IMR-90 (cell line): ENCODE measurements around the gene HERC3. TPM values are rescaled to one million over a fixed set of nuclear protein-coding genes. Genes with fewer than 3 reads are reported as not detected.

ENCODE experiments used
- ATAC-seq: fragments of 200-7000 bp; cut with Tn5 transposase; 2 replicates; pipeline ENCODE4 v1.9.1; 2020; ENCODE audit warnings: low read depth, mild to moderate bottlenecking, moderate library complexity
- BruUV-seq: library from RNA; stranded (reverse); fragments of 400-500 nt; replicated peaks from 2 replicates; lab custom pipeline; 2021; lab: Mats Ljungman, UMichigan
- CTCF ChIA-PET: fragments of 300-600 bp; formaldehyde crosslinking; extraction: SDS; loops from one replicate; lab custom pipeline; 2021; ENCODE audit warnings: antibody characterized with exemption; lab: Yijun Ruan, JAX
- POLR2A ChIA-PET: fragments of 300-600 bp; sonication (Branson Sonifier 250); formaldehyde crosslinking; loops from one replicate; lab custom pipeline; 2022; ENCODE audit warnings: antibody characterized with exemption; ENCODE audit not compliant: unreplicated experiment; lab: Charles Lee
- DNase-seq: peaks from one replicate; pipeline ENCODE4 v3.0.0; 2013
- H2AFZ ChIP-seq: replicated peaks from 2 replicates; pipeline ENCODE3; 2013; ENCODE audit warnings: low read length, mild to moderate bottlenecking; ENCODE audit not compliant: poor library complexity
- H2AK5ac ChIP-seq: 2 replicates; pipeline ENCODE4 v1.6.1; 2013; ENCODE audit warnings: low read depth, low read length, inconsistent platforms
- H2AK9ac ChIP-seq: replicated peaks from 2 replicates; pipeline ENCODE3; 2013; ENCODE audit warnings: mild to moderate bottlenecking, low read depth, low read length, moderate library complexity; ENCODE audit not compliant: poor library complexity
- H2BK120ac ChIP-seq: 2 replicates; pipeline ENCODE4 v1.6.1; 2013; ENCODE audit warnings: low read depth, low read length, inconsistent platforms
- H2BK15ac ChIP-seq: 3 replicates; pipeline ENCODE4 v1.6.1; 2013; ENCODE audit warnings: low read depth, low read length, inconsistent platforms
- H2BK20ac ChIP-seq: 2 replicates; pipeline ENCODE4 v1.6.1; 2013; ENCODE audit warnings: low read depth, mild to moderate bottlenecking, inconsistent platforms, low read length, moderate library complexity
- H2BK5ac ChIP-seq: 2 replicates; pipeline ENCODE4 v1.6.1; 2013; ENCODE audit warnings: mild to moderate bottlenecking, low read depth, low read length, inconsistent platforms; ENCODE audit not compliant: poor library complexity, severe bottlenecking
- H3K14ac ChIP-seq: replicated peaks from 2 replicates; pipeline ENCODE4 v1.6.1; 2013; ENCODE audit warnings: low read depth, low read length, inconsistent platforms
- H3K18ac ChIP-seq: 2 replicates; pipeline ENCODE4 v1.6.1; 2013; ENCODE audit warnings: low read depth, low read length, control low read depth
- H3K23ac ChIP-seq: 2 replicates; pipeline ENCODE4 v1.6.1; 2013; ENCODE audit warnings: low read depth, low read length, inconsistent platforms
- H3K27ac ChIP-seq: 2 replicates; pipeline ENCODE4 v1.5.1; 2013; ENCODE audit warnings: mild to moderate bottlenecking, control low read depth, low read length; ENCODE audit not compliant: insufficient read depth
- H3K27me3 ChIP-seq: 2 replicates; pipeline ENCODE4 v1.6.1; 2013; ENCODE audit warnings: low read length; ENCODE audit not compliant: control insufficient read depth, insufficient read depth
- H3K36me3 ChIP-seq: 2 replicates; pipeline ENCODE4 v1.6.1; 2013; ENCODE audit warnings: low read length, mixed read lengths; ENCODE audit not compliant: control insufficient read depth, insufficient read depth
- H3K4ac ChIP-seq: 2 replicates; pipeline ENCODE4 v1.6.1; 2013; ENCODE audit warnings: low read depth, low read length, inconsistent platforms
- H3K4me1 ChIP-seq: 2 replicates; pipeline ENCODE4 v1.6.1; 2013; ENCODE audit warnings: low read length, mixed read lengths; ENCODE audit not compliant: control insufficient read depth, insufficient read depth
- H3K4me2 ChIP-seq: 2 replicates; pipeline ENCODE4 v1.6.1; 2013; ENCODE audit warnings: low read depth, mild to moderate bottlenecking, control low read depth, low read length, moderate library complexity
- H3K4me3 ChIP-seq: 2 replicates; pipeline ENCODE4 v1.5.1; 2013; ENCODE audit warnings: low read depth, mild to moderate bottlenecking, control low read depth, low read length, moderate library complexity; ENCODE audit not compliant: insufficient read depth
- H3K56ac ChIP-seq: 2 replicates; pipeline ENCODE4 v1.6.1; 2013; ENCODE audit warnings: low read length, inconsistent platforms; ENCODE audit not compliant: insufficient read depth; ENCODE audit errors: extremely low read depth
- H3K79me1 ChIP-seq, 2 experiments: 2 replicates each; pipeline ENCODE4 v1.6.1; 2013; ENCODE audit warnings: low read length in 2 of 2, inconsistent platforms in 1 of 2, low read depth in 1 of 2
- H3K9ac ChIP-seq: 2 replicates; pipeline ENCODE4 v1.6.1; 2013; ENCODE audit warnings: low read depth, low read length, control low read depth
- H3K9me1 ChIP-seq: 2 replicates; pipeline ENCODE4 v1.6.1; 2013; ENCODE audit warnings: low read length, inconsistent platforms; ENCODE audit not compliant: insufficient read depth
- H3K9me3 ChIP-seq: 2 replicates; pipeline ENCODE4 v1.6.1; 2013; ENCODE audit warnings: low read length; ENCODE audit not compliant: control insufficient read depth, insufficient read depth
- H4K20me1 ChIP-seq: 2 replicates; pipeline ENCODE4 v1.6.1; 2013; ENCODE audit warnings: low read length, inconsistent platforms; ENCODE audit not compliant: insufficient read depth
- H4K5ac ChIP-seq: 2 replicates; pipeline ENCODE4 v1.6.1; 2013; ENCODE audit warnings: mild to moderate bottlenecking, low read depth, low read length, control low read depth
- H4K8ac ChIP-seq, 2 experiments: 2 replicates each; pipeline ENCODE4 v1.6.1; 2013; ENCODE audit warnings: low read depth in 2 of 2, low read length in 2 of 2, control low read depth in 1 of 2, inconsistent platforms in 1 of 2
- H4K91ac ChIP-seq: 2 replicates; pipeline ENCODE4 v1.6.1; 2013; ENCODE audit warnings: low read depth, low read length, inconsistent platforms; ENCODE audit not compliant: insufficient read depth
- BHLHE40 ChIP-seq: fragments of 150-350 bp; IDR thresholded peaks from 2 replicates; pipeline ENCODE4 v1.6.1; 2016; ENCODE audit warnings: mild to moderate bottlenecking, low read depth, low read length
- CHD1 ChIP-seq: IDR thresholded peaks from 2 replicates; pipeline ENCODE4 v1.6.1; 2012; ENCODE audit warnings: low read depth, low read length, improper control_type of control experiment
- CTCF ChIP-seq: conservative IDR thresholded peaks from 2 replicates; pipeline ENCODE4 v1.5.1; 2012; ENCODE audit warnings: mild to moderate bottlenecking, low read depth, low read length, improper control_type of control experiment
- FOS ChIP-seq: fragments of 150-350 bp; IDR thresholded peaks from 2 replicates; pipeline ENCODE4 v1.6.1; 2016; ENCODE audit warnings: low read depth, low read length
- MAFK ChIP-seq: IDR thresholded peaks from 2 replicates; pipeline ENCODE4 v1.6.1; 2012; ENCODE audit warnings: low read depth, low read length, improper control_type of control experiment
- MAZ ChIP-seq: IDR thresholded peaks from 2 replicates; pipeline ENCODE4 v1.6.1; 2012; ENCODE audit warnings: low read depth, mild to moderate bottlenecking, low read length, improper control_type of control experiment, moderate library complexity, borderline replicate concordance
- MXI1 ChIP-seq: IDR thresholded peaks from 2 replicates; pipeline ENCODE4 v1.6.1; 2012; ENCODE audit warnings: low read depth, mild to moderate bottlenecking, low read length, moderate library complexity, borderline replicate concordance
- RAD21 ChIP-seq: IDR thresholded peaks from 2 replicates; pipeline ENCODE4 v1.6.1; 2012; ENCODE audit warnings: low read length, improper control_type of control experiment
- RCOR1 ChIP-seq: IDR thresholded peaks from 2 replicates; pipeline ENCODE4 v1.6.1; 2012; ENCODE audit warnings: mild to moderate bottlenecking, low read length, improper control_type of control experiment; ENCODE audit not compliant: insufficient replicate concordance
- WGBS, 2 experiments: methylation state at CpG; one replicate each; pipeline versions ENCODE4 v1.1.5 to v1.1.7; 2013; ENCODE audit warnings: missing lambda C conversion rate in 2 of 2; ENCODE audit not compliant: insufficient read length in 1 of 2; ENCODE audit errors: extremely low coverage in 2 of 2; 5-methylcytosine and 5-hydroxymethylcytosine counted together
- dilution Hi-C: fragments of 300-500 bp; cut with HindIII; formaldehyde crosslinking; loops from one replicate; pipeline ENCODE4 v1.14.3; 2018; ENCODE audit warnings: low sequenced_read_pairs; ENCODE audit not compliant: unreplicated experiment
- in situ Hi-C: fragments of 300-500 bp; cut with MboI; formaldehyde crosslinking; loops from 3 replicates; pipeline ENCODE4 v1.14.3; 2019; ENCODE audit warnings: low sequenced_read_pairs, inconsistent platforms, mixed read lengths
- intact Hi-C: fragments of 100-400 bp; cut with micrococcal nuclease; formaldehyde crosslinking; loops from 2 replicates; pipeline ENCODE4 v1.10.0; 2022
- polyA plus RNA-seq, 3 experiments: library from polyadenylated mRNA; depleted of rRNA; stranded (reverse); fragments of >200 nt; gene quantifications; 2 replicates each; pipeline ENCODE4 v1.2.3, GENCODE V29; 2012; ENCODE audit warnings: low replicate concordance in 1 of 3
- total RNA-seq: library from RNA; depleted of rRNA; stranded (reverse); fragments of >200 nt; gene quantifications from 2 replicates; pipeline ENCODE4 v1.2.3, GENCODE V29; 2012
- TF ChIP-seq, protein P1 (sequence below): fragments of 150-350 bp; IDR thresholded peaks from 2 replicates; pipeline ENCODE4 v1.6.1; 2017; ENCODE audit warnings: mild to moderate bottlenecking, antibody characterized with exemption, low read length, low read depth

HERC3 gene
- total and polyA plus RNA-seq, 2 of the 4 experiments (the other 2 are of a cell fraction): 8.9 to 9.5 TPM

DNA sequence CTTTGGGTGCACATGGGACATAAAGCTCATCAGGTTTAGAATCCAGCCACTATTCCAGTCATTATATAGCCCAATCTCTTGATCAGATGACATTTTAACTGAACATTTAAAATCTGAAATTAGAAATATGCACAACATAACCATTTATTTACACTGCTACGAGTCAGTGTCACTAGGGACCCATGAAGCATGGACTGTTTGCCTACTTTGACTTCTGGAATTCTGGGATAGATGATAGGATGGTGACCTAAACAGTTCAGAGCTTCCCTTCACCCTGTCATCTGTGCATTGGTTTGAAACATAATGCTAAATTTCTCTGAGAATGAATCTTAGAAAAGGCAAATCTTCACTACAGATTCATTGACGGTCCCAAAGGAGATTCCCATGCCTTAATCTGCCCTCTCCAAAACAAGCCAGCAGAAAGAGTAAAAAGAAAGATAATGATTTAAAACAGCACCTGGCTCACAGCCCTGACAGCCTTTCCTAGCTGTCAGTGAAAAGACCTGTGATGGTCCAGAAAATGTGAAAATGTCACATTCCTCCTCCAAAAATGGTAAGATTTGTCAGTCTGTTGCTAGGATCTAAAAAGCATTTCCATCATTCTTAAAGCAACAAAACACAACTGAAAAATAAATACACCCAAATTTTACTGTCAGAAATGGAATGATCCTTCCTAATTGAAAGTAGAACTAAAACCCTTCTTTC, 18.9 kb upstream of the HERC3 start:
- Histone ChIP-seq H4K5ac (no peak overlapping the region), H3K27me3 (no peaks in the 10 kb centered on the region), H3K4me2 (peak overlapping the region; percentile 16; the same call in 1 of the 2 replicates), H4K20me1 (no peaks in the 10 kb centered on the region), H3K27ac (no peak overlapping the region), H3K4ac (peak overlapping the region; percentile 45; the same call in 1 of the 2 replicates), H3K56ac (no peak overlapping the region), H3K9ac (no peak overlapping the region), H3K9me3 (no peaks in the 10 kb centered on the region), H3K23ac (no peak overlapping the region), H2AFZ (peak overlapping the region; percentile 73), H2AK5ac (no peak overlapping the region), H3K4me3 (no peak overlapping the region), H2BK15ac (no peak overlapping the region), H2BK20ac (no peak overlapping the region), H4K91ac (no peak overlapping the region; the same call in 1 of the 2 replicates), H3K18ac (peak overlapping the region; percentile 20; the same call in 1 of the 2 replicates), H3K9me1 (no peaks in the 10 kb centered on the region; the same call in 1 of the 2 replicates), H2AK9ac (no peak overlapping the region), H2BK120ac (no peak overlapping the region), H2BK5ac (no peak overlapping the region), H3K14ac (no peak overlapping the region), H4K8ac (peak overlapping the region in 1 of 2 experiments; percentile 79; a peak in 1 of 4 replicates), H3K79me1 (no peaks in the 10 kb centered on the region), H3K36me3 (no peaks in the 10 kb centered on the region), H3K4me1 (peaks cover 6% of the 10 kb centered on the region)
- dilution Hi-C loops: no loop called here
- CTCF ChIA-PET: interaction anchor here (0.6 to 1.1 kb wide), 3 partner anchors 10 to 100 kb away, joined by 3 to 4 read pairs (median 3); no protein-coding TSS in a partner anchor
- intact Hi-C loops: no loop called here
- TF ChIP-seq CHD1: no peak
- TF ChIP-seq FOS: no peak
- TF ChIP-seq RCOR1: no peak
- TF ChIP-seq, protein P1, sequence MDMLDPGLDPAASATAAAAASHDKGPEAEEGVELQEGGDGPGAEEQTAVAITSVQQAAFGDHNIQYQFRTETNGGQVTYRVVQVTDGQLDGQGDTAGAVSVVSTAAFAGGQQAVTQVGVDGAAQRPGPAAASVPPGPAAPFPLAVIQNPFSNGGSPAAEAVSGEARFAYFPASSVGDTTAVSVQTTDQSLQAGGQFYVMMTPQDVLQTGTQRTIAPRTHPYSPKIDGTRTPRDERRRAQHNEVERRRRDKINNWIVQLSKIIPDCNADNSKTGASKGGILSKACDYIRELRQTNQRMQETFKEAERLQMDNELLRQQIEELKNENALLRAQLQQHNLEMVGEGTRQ: no peak
- TF ChIP-seq RAD21: no peak
- TF ChIP-seq CTCF: no peak
- TF ChIP-seq BHLHE40: no peak
- TF ChIP-seq MXI1: no peak
- TF ChIP-seq MAZ: no peak
- no peak for TF ChIP-seq MAFK
- ATAC-seq (peak; percentile 55), DNase-seq (no peak)
- no CpG with 5 or more reads among the region's 2 CpGs for WGBS, 2 experiments
- no TSS peak for BruUV-seq
- in situ Hi-C loops: no loop called here
- POLR2A ChIA-PET: interaction anchor here (0.5 to 0.6 kb wide), 2 partner anchors 185 to 344 kb away, joined by 4 read pairs; no protein-coding TSS in a partner anchor
